ENCODE results near the gene POLR1D.
"Not testable (repeated sequence)": the region's sequence is repeated elsewhere in the genome, so short reads cannot be mapped to it uniquely, and the experiment has no call there.

Gene POLR1D

DNA sequence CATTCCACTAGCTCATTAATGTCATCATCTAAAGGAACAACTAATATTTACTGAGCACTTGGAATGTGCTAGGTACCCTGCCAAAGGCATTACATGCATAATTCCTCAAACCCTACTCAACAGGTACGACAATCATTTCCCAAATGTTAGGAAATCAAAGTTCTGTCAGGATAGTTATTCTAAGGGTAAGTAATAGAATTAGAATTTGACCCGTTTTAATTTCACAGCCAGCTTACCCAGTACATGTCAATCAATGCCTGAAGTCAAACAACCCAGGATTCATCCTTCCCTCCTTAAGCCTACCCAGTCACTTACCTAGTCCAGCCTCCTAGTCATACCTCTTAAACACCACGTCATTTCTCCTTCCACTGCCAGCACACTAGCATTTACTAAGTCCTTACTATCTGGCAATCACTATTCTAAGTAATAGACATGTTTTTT lies 3.8 kb upstream of the POLR1D start:
- no peak for DNase-seq (ENCODE audit: low spot score)

DNA sequence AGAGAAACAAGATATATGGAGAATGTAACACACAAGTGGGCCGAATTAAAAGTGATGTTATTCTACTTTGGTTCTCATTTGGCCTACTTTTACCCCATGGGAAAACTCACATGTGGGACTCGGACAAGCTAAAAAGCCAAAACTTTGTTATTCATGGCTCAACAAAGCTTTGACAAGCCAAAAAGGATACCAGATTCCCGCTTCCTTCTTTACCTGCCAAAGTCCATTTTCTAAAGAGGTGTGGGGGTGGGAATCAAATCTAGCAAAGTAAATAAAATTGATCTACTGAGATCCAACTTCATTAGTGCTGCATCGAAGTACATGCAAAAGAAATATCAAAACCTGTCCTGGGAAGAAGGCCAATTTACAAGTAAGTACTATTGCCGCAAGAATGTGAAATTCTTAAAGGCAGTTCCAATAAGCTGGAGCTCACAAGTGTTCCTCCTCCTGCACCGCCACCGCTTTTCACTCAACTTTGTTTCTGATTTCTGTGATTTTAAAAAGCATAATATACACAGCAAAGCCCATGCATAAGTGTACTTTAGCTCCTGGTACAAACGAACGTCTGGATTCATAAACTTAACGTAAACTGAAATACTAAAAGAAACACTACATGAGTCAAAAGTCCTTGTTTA lies 2.5 kb upstream of the POLR1D start:
- DNase-seq (ENCODE audit: low spot score), result peak; percentile 31

DNA sequence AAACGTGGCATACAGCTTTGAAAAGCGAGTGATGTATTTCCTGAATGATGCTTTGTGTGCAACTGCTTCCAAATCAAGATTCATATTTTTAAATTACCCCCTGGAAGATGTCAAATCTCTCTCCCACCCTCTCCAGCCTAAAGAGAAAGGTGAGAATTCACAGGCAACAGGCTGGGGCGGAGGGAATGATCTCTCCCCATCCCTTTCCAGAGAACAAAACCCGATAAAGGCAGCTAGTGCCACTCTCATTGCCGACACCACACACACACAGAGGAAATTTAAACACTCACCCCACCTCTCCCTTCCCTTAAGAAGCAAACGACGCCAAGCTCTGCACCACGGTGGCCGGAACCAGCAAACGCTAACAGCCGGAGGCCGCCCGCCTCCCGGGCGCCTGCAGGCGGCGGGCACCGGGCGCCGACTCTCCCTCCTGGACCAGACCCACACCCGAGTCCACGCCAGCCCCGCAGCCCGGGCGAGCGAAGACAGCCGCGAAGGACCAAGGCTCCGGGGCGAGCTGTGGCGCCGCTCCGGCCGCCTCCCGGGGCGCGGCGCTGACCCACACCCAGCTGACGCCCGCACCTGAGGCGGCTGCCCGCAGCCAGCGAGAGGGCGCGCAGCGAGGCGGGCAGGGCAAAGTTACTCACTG lies 1.8 kb upstream of the POLR1D start:
- peak; percentile 59 for DNase-seq (ENCODE audit: low spot score)

DNA sequence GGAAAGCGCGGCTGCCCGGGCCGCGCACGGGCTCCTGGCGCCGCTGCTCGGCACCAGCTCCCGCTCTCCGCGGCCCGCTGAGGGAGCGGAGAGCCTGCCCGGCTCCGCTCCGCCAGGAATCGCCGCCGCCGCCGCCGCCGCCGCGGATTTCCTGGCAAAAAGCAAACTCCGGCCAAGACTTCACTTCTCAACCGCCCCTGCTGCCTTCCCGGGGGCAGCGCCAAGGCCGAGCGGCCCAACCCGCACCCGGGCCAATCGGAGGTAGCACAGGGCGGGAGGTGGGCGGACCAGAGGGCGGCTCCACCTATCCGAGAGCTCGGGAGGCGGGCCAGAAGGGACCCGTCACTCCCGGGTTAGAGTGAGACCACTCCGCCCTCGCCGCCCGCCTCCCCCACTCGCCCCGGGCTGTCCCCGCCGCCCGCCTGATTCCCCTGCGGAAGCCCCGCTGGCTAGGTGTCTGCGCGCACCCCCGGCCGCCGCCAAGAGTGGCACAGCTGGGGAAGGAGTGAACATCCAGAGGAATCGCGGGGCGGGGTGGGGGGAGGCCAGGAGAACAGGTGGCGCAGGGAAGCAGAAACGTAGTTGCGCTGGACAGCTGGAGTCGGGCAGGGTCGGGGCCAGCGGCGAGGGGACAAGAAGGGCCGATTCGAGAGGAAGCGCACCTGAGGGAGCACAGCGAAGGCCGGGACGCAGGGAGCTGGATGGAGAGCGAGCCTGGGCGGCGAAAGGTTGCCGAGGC lies 1.1 kb upstream of the POLR1D start, which contains the start of gene LNX2:
TSS of gene LNX2 (minus strand) at position 153 of the 739 bp plus-strand sequence. CDS start 38,826 bp downstream, outside the sequence.
- DNase-seq (ENCODE audit: low spot score), result peak; percentile 96

DNA sequence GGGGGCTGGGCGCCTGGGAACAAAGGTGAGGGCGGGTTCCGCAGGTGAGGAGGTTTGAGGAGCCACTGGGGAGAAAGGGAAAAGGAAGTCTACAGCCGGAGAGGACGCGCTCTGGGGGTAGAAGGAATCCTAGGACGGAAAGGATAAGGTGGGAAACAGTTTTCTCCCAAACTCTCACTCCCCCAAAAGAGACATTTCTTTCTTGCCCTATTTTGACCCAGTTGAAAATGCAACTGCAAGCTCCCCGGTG lies 651 bp upstream of the POLR1D start:
- no peak for DNase-seq (ENCODE audit: low spot score)

DNA sequence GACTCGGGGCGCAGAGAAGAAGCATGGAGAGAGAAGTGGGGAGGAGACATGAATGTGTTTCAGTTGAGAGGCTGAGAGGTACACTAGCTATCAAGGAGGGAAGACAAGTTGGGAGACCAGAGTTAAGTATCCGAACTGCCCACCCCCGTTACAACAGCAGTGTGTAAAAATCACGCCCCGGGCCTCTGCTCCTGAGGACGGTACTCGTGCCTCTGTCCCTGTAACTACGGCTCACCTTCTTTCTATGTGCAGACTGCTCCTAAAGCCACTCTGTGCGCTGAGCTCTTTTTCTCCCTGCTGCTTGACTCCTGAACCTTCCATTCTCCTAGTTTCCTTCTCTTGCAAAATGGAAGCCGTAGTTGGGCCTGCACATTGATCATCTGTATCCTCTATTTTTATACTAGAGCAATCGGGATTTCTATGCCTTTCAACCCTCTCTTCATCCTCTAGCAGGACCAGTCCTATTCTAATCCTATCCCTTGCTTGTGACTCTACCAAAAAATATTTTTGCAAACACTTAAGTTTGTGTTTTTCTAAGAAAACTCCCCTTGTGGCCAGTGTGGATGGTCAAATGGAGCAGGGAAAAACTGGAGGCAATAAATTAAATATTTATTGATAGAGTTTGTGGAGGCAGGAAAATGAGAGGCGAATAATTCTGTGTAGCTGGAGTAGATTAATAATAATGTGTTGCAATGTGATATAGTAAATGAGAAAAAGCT lies 569 bp downstream of the POLR1D start:
- DNase-seq (ENCODE audit: low spot score), result no peak

DNA sequence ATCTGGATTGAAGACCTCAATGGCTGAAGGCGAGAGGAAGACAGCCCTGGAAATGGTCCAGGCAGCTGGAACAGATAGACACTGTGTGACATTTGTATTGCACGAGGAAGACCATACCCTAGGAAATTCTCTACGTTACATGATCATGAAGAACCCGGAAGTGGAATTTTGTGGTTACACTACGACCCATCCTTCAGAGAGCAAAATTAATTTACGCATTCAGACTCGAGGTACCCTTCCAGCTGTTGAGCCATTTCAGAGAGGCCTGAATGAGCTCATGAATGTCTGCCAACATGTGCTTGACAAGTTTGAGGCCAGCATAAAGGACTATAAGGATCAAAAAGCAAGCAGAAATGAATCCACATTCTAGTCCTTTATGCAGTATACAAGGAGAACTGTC lies 1.2 kb downstream of the POLR1D start:
- no peak for DNase-seq (ENCODE audit: low spot score)

DNA sequence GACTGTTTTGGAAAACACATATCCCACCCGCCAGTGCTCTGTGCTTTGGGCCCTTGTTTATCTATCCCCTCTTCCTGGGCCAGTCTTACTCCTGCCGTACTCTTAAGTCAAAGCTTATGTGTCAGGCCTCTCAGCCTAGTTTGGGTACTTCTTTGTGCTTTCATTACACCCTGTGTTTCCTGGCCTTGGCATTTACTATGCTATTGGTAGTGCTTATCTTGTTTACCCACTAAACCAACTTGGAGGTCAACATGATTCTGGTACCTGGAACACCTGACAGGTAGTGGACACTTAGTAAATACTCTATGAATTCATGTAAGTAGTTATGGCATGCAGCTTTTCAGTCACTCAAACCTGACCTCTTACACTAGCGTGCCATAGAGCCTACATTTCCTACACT lies 2.4 kb downstream of the POLR1D start:
- no peak for DNase-seq (ENCODE audit: low spot score)

DNA sequence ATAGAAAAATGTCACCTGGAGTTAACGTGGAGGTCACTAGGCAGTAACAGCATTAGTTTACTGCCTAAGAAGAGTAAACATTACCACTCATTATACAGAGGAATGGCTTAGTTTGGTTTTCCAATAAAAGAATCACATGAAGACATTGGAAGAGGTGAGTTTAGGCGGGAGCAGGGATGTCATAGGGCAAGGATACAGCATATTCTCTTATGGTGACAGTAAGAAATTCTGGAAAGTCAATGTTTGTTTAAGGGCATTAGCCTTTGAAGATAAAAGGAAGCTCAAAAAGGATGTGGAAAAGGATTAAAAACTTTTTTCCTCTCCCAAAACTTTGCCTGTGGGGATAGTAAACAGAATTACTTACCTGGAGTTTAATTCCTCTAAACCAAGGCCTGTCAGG lies 4.1 kb downstream of the POLR1D start:
- no peak for DNase-seq (ENCODE audit: low spot score)

DNA sequence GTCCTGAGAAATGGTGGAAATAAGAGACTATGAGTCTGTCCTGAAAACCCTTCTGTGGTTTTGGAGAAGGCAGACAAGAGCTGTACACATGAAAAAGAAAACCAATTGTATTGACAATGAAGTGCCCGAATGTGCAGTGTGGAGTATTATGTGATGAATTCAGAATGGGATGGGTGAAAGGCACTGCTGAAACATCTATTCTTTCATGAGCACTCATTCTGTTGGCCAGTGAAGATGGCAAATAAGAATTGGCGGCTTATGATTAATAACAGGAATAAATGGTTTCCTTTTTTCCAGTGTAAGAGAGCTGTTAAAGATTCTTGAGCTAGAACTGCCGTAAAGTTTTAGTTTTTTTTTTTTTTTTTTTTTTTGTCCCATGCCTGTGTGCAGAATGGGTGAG lies 5.7 kb downstream of the POLR1D start:
- no peak for DNase-seq (ENCODE audit: low spot score)

DNA sequence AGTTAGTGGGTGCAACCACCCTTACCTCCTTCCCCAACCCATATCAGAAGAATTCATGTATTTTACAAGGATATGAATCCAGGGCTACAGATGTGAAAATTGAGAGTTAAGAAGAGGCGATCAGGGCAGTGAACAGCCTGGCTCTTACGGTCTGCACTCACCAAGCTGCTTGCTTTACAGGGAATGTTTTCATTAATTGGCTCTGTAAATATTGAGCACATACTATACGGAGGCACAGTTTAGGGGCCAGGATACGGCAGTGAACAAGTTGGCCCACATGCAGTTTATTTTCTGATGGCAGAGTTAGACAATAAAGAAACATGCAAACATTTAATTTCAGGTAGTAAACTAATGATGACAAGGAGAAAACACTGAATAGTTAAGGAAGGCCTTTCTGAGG lies 6.4 kb downstream of the POLR1D start:
- DNase-seq (ENCODE audit: low spot score), result no peak

DNA sequence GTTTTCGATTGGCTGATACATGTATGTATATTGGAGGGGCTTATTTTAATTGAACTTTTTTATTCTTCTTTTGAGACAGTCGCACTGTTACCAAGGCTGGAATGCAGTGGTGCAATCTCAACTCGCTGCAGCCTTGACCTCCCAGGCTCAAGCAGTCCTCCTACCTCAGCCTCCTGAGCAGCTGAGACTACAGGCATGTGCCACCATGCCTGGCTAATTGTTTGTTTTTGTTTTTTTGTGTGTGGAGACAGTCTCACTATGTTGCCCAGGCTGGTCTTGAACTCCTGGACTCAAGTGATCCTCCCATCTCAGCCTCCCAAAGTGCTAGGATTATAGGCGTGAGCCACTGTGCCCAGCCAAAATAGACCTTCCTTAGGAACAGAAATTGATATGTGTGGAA lies 7.1 kb downstream of the POLR1D start:
- DNase-seq (ENCODE audit: low spot score), result not testable (repeated sequence)

DNA sequence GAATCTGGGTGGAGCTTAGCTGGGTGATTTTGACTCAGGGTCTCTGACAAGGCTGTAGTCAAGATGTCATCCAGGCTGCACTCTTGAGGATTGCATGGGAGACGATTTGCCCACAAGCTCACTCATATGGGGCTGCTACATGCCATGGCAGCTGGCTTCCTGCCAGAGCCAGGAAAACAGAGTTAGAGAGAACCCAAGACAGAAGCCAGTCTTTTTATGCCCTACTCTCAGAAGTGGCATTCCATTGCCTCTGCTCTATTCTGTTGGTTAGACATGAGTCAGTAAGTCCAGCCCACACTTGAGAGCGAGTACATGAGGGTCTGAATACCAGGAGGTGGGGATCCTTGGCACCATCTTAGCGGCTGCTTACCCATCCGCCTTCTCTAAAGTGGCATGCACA lies 9.5 kb downstream of the POLR1D start:
- no peak for DNase-seq (ENCODE audit: low spot score)

DNA sequence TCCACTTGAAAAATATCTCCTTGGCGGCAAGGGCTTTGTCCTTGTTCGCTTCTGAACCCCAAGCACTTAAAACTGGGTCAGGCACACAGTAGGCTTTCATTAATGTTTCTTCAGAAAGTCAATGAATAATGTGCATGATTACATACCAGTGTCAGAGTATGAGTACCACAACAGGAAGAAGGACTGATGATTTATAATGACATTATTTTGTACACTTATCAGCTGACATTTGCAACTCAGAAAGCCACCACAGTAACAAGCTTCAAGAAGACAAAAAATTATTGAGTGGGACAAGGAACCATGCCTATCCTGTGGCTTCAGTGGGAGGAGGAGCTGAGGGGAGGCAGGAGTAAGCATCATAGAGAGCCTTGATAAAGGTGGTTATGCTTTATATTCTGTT lies 10.0 kb downstream of the POLR1D start:
- no peak for DNase-seq (ENCODE audit: low spot score)

DNA sequence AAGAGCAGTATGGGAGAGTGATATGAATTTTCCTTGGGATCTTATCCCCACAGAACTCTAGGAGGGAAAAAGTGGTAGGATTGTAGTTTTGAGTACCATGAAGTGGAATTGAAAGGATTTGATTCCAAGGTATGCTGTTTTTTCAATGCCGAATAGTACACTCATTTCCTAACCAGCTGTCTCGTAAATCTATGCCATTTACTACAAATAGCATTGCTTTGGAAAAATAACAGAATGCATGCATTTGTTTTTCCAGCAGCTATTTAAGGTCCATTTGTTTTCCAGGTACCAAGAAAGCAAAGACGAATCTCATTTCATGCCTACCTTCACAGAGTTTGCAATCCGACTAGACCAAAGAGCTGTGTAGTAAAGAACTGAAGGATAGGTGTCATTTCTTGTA lies 10.5 kb downstream of the POLR1D start:
- no peak for DNase-seq (ENCODE audit: low spot score)

DNA sequence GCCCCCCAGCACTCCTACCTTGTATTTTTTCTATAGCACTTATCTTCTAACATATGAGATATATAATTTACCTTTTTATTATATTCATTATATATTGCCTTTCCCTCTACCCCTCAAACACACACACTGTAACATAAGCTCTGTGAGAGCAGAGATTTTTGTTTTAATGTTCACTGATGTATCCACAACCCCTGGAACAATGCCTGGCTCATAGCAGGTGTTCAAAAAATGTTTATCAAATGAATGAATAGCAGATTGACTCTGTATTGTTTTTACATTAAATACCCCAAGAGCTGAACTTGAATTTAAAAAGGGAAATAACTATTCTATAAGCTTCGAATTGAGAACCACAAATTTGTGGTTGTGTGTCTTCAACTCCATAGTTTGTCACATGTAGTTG lies 11.0 kb downstream of the POLR1D start:
- DNase-seq (ENCODE audit: low spot score), result no peak

DNA sequence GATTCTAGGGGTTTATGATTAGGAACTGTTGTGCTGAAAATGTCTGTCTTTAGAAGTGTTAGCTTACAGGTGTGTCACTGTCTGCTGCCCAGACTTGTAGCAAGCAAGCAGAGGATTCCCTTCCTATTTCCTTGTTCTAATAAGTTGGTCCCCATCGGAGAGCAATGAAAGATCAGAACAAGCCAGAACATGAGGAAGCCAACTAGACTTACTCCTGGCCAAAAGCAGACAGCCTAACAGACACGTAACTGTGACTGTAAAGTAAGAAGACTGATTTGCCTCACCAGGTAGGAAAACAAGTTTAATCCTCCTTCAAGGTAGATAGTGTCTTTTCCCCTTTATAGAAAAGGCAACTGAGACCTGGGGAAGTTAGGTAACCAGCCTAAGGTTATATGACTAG lies 12.5 kb downstream of the POLR1D start:
- DNase-seq (ENCODE audit: low spot score), result no peak

DNA sequence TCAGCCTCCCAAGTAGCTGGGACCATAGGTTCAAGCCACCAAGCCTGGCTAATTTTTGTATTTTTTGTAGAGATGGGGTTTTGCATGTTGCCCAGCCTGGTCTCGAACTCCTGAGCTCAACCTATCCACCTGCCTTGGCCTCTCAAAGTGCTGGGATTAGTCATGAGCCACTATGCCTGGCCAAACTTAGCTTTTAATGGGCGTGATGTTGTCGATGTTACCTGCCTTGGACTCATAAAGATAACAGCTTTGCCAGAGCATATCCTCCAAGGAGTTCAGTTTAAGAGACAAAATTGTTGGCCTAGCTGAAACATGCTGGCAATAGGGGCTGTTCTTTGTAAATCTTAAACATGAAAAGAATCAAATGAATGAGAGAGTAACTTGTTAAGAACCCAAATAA lies 13.1 kb downstream of the POLR1D start:
- no peak for DNase-seq (ENCODE audit: low spot score)

DNA sequence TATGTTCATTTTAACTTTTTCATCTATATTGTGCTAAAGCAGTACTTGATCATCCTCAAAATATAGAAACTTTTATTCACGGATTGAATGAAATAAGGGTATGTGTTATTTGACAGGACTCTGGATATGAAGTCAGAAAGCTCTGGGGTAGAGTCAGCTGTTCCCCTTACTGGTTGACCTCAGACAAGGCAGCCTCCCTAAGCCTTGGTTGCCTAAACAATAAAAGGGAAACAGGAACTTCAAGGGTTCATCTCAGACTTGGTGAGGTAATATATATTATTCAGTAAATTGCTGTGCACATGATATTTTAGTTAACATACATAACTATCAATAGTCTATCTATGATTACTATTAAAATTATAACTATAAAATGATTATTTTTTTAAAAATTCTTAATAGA lies 13.6 kb downstream of the POLR1D start:
- DNase-seq (ENCODE audit: low spot score), result no peak

DNA sequence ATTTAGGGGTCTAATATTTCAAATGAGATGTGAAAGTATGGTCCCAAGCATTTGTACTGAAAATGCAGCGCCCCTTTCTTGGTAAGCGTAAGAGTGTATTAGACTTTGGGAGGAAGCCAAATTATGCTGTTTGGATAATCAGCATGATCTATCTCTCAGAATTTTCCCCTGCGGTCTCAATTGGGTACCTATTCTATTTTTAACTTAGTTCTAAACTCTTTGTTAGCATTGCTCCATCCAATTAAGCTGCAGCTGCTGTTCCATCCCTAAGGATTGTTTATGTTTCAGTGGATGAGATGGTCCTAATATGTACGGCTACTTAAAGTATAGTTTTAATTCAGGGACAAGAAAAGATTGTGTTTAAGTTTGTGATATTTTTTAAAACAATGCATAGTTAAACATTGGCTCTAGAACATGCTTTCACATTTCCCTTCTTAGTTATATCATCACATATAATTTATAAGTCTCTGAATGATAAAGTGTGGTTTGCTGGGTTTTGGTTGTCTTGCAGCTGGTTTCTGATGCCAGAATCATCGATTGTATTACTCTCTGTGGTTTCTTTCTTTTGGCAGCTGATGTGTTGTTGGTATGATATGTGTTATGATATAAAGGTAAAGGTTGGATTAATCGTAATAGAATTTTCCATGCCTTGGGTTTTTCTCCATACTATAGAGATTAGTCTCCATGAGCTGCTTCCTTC lies 15.0 kb downstream of the POLR1D start:
- DNase-seq (ENCODE audit: low spot score), result no peak

DNA sequence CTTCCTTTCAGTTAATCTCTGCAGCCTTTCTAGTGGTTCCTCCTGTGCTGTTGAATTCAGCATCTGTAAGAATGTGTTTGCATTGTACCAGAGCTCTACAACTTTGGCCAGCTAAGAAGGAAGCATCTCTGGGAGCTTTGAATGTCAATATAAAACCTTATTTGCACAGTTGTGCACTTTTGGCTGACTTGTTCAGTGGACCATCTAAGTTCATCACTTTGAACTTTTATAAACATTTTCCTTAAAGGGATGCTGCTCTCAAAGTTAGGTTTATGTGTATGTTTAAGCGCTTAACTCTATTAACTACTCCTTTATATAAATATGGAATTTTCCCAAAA lies 15.6 kb downstream of the POLR1D start:
- no peak for DNase-seq (ENCODE audit: low spot score)

DNA sequence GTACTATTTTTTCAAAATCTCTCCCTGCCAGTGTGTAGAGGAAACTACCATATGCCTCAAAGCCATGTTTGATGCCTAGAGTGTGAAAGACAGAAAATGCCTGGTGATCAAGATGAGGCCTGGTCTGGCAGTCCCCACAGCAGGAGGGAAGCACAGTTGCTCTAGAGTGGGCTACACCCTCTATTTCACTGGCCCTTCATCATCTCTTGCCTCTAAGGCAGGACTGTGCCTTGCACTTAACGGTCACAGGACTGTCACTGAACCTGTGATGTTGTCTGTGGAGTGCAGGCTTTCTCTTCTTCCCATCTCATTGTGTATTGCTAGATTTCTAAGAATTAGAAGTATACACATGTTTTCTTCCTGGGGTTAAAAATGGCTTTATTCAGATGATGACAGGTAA lies 16.3 kb downstream of the POLR1D start:
- no peak for DNase-seq (ENCODE audit: low spot score)

DNA sequence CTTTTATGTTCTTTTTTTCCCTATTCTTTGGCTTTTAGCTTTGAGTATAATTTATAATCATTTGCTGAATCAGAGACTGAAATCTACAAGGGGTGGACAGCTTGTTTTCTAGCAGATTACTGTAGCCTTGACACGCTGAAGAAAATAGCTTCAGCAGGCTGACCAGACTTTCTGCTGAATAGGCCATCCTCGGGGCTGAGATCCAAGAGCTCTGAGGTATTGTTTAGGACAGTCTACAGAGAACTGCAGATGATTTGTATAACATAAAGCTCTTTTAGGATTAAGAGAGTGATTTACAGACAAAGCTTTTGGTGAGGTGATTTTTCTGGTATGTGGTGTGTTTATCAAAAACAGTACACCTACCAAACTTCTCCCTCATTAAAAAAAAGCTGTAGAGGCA lies 16.8 kb downstream of the POLR1D start:
- DNase-seq (ENCODE audit: low spot score), result no peak

All from NAMALWA (cell line).